ENCODE data around the gene DHRS11. TPM values are rescaled to one million over a fixed set of nuclear protein-coding genes. Genes with fewer than 3 reads are reported as not detected.

Gene DHRS11
- total RNA-seq, 1 donor from 2014 or later: 13.4 TPM

DNA sequence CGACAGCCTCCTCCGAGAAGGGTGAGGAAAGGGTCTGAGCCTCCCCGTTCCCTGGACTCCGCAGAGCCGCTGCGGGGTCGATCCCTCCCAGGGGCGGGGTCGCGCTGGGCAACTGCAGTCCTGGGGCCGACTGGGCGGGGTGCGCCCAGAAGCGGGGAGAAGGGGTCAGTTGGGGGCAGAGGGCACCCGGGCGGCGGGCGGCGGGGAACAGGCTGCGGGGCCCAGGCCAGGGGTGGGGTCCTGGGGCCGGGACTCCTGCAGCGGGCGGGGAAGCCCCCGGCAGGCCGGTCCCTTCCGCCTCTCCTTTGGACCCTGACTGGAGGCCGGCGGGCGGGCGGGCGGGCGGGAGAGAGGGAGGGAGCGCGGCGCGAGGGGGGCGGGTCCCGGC, 46.6 kb upstream of the DHRS11 start:
- Mint-ChIP-seq H3K27me3 (ENCODE audit: unreplicated experiment) (peaks cover 15% of the 10 kb centered on the region), H3K4me3 (ENCODE audit: unreplicated experiment) (peak overlapping the region; percentile 87), H3K9me3 (ENCODE audit: unreplicated experiment) (peaks cover 13% of the 10 kb centered on the region), H3K4me1 (ENCODE audit: low read depth, unreplicated experiment) (peaks cover 6% of the 10 kb centered on the region), H3K27ac (ENCODE audit: unreplicated experiment) (peak overlapping the region; percentile 78), H3K36me3 (ENCODE audit: unreplicated experiment) (no peaks in the 10 kb centered on the region)
- DNase-seq: peak; percentile 78
- TF ChIP-seq, protein P1, sequence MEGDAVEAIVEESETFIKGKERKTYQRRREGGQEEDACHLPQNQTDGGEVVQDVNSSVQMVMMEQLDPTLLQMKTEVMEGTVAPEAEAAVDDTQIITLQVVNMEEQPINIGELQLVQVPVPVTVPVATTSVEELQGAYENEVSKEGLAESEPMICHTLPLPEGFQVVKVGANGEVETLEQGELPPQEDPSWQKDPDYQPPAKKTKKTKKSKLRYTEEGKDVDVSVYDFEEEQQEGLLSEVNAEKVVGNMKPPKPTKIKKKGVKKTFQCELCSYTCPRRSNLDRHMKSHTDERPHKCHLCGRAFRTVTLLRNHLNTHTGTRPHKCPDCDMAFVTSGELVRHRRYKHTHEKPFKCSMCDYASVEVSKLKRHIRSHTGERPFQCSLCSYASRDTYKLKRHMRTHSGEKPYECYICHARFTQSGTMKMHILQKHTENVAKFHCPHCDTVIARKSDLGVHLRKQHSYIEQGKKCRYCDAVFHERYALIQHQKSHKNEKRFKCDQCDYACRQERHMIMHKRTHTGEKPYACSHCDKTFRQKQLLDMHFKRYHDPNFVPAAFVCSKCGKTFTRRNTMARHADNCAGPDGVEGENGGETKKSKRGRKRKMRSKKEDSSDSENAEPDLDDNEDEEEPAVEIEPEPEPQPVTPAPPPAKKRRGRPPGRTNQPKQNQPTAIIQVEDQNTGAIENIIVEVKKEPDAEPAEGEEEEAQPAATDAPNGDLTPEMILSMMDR (IDR thresholded peaks at IDR 0.05; ENCODE audit: partially characterized antibody, unreplicated experiment): no peak

DNA sequence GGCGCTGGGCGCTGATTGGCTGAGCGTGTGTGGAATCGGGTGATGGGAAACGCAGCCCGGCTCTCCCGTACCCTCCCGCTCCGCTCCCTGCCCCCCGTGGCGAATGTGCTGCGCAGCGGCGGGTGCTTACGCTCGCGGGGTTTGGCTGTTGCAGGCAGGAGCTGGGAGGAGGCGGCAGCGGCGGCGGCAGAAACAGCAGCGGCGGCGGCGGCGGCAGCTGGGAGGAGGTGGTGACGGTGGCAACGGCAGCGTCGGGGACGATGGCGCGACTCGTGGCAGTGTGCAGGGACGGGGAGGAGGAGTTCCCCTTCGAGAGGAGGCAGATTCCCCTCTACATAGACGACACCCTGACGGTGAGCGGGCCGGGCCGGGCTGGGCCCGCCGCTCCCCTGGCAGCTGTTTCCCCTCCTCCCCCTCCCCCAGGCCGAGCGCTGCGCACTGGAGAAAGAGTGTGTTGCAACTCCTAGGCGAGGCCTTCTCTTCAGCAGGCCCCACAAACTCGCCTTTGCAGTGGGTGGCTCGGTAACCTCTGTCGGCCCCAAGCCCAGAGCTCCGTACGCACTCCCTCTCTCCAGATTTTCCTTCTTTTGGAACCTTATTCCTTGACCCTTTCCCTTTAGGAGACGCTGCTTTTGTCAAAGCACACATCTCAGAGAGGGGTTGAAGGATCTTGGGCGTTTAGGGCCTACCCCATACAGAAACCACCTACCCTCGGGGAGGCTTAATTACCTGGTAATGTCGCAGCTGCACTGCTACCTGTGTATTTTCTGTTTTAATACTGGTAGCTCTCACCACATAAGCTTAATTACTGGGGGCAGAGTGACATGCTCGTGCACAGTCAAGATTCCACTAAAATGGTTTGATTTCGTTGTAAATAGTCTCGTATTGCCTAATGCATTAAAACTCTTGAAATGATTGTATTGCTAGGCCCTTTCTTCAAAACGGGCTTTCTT, 45.9 kb upstream of the DHRS11 start:
- TF ChIP-seq, protein P1 (IDR thresholded peaks at IDR 0.05; ENCODE audit: partially characterized antibody, unreplicated experiment): no peak
- H3K27me3 Mint-ChIP-seq (ENCODE audit: unreplicated experiment): peaks cover 15% of the 10 kb centered on the region
- H3K27ac Mint-ChIP-seq (ENCODE audit: unreplicated experiment): peak overlapping the region; percentile 97
- no peaks in the 10 kb centered on the region for H3K36me3 Mint-ChIP-seq (ENCODE audit: unreplicated experiment)
- DNase-seq: peak; percentile 99
- peaks cover 13% of the 10 kb centered on the region for H3K9me3 Mint-ChIP-seq (ENCODE audit: unreplicated experiment)
- peaks cover 6% of the 10 kb centered on the region for H3K4me1 Mint-ChIP-seq (ENCODE audit: low read depth, unreplicated experiment)
- peak overlapping the region; percentile 93 for H3K4me3 Mint-ChIP-seq (ENCODE audit: unreplicated experiment)

DNA sequence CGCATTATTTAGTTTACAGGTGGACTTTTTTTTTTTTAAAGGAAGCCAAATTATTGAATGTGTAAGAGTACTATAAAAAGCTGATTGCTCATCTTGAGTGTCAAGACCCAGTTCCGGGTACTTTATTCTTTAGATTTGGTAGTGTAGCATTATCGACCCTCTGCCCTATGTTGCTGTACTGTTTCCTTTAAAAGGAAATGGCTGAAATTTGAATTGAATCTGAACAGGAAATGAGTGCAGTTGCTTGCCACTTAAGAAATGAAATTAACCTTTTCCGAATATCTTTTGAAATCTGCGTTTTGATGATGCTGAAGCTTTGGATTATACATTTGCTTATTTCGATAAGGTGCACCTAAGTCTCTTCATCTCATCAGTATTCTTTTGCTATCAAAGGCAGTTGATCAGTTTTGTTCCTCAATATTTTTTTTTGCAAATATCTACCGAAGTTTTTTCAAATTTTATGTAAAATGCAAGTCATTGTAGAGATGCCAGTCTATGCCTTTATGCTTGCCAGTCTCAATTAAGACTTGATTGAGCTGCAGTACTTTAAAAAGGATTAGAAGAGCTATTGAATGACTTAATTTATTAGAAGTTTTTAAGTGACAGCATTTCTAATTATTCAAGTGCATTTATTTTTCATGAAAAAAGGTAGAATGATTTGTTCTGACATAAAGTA, 45.1 kb upstream of the DHRS11 start:
- TF ChIP-seq, protein P1 (IDR thresholded peaks at IDR 0.05; ENCODE audit: partially characterized antibody, unreplicated experiment): no peak
- no peak for DNase-seq
- H3K9me3 Mint-ChIP-seq (ENCODE audit: unreplicated experiment): peaks cover 13% of the 10 kb centered on the region
- peak overlapping the region; percentile 97 for H3K27ac Mint-ChIP-seq (ENCODE audit: unreplicated experiment)
- peaks cover 6% of the 10 kb centered on the region for H3K4me1 Mint-ChIP-seq (ENCODE audit: low read depth, unreplicated experiment)
- H3K36me3 Mint-ChIP-seq (ENCODE audit: unreplicated experiment): no peaks in the 10 kb centered on the region
- peaks cover 15% of the 10 kb centered on the region for H3K27me3 Mint-ChIP-seq (ENCODE audit: unreplicated experiment)
- H3K4me3 Mint-ChIP-seq (ENCODE audit: unreplicated experiment): peak overlapping the region; percentile 93

DNA sequence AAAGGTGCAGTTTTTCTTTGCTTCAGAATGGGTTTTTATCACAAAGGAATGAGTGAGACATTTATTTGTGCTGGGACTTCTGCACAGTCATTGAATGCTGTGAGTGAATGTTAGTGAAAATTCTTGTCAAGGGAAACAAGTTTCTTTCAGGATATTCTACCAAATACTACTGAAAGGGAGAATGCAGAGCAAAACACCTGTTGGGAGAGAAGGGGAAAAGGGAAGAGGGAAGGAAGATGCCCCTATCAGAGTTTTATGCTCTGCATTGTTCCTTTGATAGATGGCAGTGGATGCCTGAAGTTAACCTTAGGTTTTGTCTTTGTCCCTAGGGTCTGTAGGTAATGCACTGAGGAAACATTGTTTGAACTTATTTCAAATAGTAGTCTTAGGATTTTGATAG, 43.9 kb upstream of the DHRS11 start:
- H3K27ac Mint-ChIP-seq (ENCODE audit: unreplicated experiment): no peak overlapping the region
- H3K27me3 Mint-ChIP-seq (ENCODE audit: unreplicated experiment): peaks cover 15% of the 10 kb centered on the region
- no peaks in the 10 kb centered on the region for H3K36me3 Mint-ChIP-seq (ENCODE audit: unreplicated experiment)
- DNase-seq: no peak
- H3K9me3 Mint-ChIP-seq (ENCODE audit: unreplicated experiment): peaks cover 11% of the 10 kb centered on the region
- TF ChIP-seq, protein P1 (IDR thresholded peaks at IDR 0.05; ENCODE audit: partially characterized antibody, unreplicated experiment): no peak
- peak overlapping the region; percentile 93 for H3K4me3 Mint-ChIP-seq (ENCODE audit: unreplicated experiment)
- H3K4me1 Mint-ChIP-seq (ENCODE audit: low read depth, unreplicated experiment): peaks cover 6% of the 10 kb centered on the region

Measured in glutamatergic neuron (in vitro differentiated cells).